AG09309 (cell line): Measurements from ENCODE around the gene PCDHGC5.
A peak's percentile ranks its signal among the peaks of the same experiment; 100 is the strongest.

ENCODE experiments used
- DNase-seq: peaks from one replicate; pipeline ENCODE4 v3.0.0-alpha.2; 2010; ENCODE audit warnings: low read depth
- H3K4me3 ChIP-seq: 2 replicates; pipeline ENCODE4 v1.5.1; 2011; ENCODE audit warnings: mild to moderate bottlenecking, low read depth, low read length, moderate library complexity; ENCODE audit not compliant: control insufficient read depth
- TF ChIP-seq, protein P1 (sequence below): IDR thresholded peaks from 2 replicates; pipeline ENCODE4 v1.5.1; 2011; ENCODE audit warnings: mild to moderate bottlenecking, low read depth, low read length, inconsistent platforms; ENCODE audit not compliant: insufficient read depth, control insufficient read depth; ENCODE audit errors: missing control alignments

PCDHGC5 gene

DNA sequence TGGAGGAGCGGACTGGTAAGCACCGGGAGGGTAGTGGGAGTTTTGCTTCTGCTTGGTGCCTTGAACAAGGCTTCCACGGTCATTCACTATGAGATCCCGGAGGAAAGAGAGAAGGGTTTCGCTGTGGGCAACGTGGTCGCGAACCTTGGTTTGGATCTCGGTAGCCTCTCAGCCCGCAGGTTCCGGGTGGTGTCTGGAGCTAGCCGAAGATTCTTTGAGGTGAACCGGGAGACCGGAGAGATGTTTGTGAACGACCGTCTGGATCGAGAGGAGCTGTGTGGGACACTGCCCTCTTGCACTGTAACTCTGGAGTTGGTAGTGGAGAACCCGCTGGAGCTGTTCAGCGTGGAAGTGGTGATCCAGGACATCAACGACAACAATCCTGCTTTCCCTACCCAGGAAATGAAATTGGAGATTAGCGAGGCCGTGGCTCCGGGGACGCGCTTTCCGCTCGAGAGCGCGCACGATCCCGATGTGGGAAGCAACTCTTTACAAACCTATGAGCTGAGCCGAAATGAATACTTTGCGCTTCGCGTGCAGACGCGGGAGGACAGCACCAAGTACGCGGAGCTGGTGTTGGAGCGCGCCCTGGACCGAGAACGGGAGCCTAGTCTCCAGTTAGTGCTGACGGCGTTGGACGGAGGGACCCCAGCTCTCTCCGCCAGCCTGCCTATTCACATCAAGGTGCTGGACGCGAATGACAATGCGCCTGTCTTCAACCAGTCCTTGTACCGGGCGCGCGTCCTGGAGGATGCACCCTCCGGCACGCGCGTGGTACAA lies 12.6 kb upstream of the PCDHGC5 start:
- TF ChIP-seq, protein P1, sequence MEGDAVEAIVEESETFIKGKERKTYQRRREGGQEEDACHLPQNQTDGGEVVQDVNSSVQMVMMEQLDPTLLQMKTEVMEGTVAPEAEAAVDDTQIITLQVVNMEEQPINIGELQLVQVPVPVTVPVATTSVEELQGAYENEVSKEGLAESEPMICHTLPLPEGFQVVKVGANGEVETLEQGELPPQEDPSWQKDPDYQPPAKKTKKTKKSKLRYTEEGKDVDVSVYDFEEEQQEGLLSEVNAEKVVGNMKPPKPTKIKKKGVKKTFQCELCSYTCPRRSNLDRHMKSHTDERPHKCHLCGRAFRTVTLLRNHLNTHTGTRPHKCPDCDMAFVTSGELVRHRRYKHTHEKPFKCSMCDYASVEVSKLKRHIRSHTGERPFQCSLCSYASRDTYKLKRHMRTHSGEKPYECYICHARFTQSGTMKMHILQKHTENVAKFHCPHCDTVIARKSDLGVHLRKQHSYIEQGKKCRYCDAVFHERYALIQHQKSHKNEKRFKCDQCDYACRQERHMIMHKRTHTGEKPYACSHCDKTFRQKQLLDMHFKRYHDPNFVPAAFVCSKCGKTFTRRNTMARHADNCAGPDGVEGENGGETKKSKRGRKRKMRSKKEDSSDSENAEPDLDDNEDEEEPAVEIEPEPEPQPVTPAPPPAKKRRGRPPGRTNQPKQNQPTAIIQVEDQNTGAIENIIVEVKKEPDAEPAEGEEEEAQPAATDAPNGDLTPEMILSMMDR: no peak
- peak overlapping the region; percentile 51 for H3K4me3 ChIP-seq
- peak; percentile 46 for DNase-seq

DNA sequence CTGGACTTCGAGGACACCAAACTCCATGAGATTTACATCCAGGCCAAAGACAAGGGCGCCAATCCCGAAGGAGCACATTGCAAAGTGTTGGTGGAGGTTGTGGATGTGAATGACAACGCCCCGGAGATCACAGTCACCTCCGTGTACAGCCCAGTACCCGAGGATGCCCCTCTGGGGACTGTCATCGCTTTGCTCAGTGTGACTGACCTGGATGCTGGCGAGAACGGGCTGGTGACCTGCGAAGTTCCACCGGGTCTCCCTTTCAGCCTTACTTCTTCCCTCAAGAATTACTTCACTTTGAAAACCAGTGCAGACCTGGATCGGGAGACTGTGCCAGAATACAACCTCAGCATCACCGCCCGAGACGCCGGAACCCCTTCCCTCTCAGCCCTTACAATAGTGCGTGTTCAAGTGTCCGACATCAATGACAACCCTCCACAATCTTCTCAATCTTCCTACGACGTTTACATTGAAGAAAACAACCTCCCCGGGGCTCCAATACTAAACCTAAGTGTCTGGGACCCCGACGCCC lies 11.8 kb upstream of the PCDHGC5 start:
- peak overlapping the region; percentile 51 for H3K4me3 ChIP-seq
- TF ChIP-seq, protein P1: no peak
- DNase-seq: no peak

DNA sequence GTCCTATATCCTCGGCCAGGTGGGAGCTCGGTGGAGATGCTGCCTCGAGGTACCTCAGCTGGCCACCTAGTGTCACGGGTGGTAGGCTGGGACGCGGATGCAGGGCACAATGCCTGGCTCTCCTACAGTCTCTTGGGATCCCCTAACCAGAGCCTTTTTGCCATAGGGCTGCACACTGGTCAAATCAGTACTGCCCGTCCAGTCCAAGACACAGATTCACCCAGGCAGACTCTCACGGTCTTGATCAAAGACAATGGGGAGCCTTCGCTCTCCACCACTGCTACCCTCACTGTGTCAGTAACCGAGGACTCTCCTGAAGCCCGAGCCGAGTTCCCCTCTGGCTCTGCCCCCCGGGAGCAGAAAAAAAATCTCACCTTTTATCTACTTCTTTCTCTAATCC lies 11.1 kb upstream of the PCDHGC5 start:
- DNase-seq: no peak
- TF ChIP-seq, protein P1: no peak
- peak overlapping the region; percentile 51 for H3K4me3 ChIP-seq

DNA sequence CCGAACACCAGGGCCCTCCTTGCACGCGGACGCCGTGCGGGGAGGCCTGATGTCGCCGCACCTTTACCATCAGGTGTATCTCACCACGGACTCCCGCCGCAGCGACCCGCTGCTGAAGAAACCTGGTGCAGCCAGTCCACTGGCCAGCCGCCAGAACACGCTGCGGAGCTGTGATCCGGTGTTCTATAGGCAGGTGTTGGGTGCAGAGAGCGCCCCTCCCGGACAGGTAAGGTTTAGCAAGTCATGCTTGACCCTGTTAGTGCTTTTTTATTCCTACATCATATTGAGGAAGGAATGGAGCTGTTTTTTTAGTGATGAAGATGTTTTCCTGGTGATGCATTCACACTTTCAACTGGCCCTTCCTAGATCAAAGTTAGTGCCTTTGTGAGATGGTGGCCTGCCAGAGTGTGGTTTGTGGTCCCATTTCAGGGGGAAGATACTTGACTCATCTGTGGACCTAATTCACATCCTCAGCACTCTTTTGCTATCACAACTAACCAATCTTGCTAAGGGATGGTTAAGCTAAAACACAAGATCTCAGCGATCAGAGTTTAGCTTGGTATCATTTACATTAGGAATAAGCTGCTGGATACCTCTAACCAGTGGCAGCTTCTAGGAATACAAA lies 10.4 kb upstream of the PCDHGC5 start:
- TF ChIP-seq, protein P1: peak; percentile 46
- no peak for DNase-seq
- peak overlapping the region; percentile 51 for H3K4me3 ChIP-seq

DNA sequence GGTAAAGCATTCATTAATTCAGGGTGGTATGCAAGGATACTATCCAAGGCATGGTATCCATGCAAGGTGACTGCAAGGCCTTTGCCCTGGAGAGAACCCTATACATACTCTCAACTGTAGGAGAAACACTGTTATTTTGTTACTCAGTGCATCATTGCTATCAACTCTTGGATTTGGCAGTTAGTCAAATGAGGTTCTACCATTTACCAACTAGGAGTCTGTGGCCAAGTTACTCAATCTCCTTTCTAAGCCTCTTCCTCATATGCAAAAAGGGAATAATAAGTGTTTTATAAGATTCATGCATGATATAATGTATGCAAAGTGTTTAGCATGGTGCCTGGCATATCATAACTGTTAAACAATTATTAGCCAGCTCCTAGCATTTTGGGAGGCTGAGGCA lies 9.1 kb upstream of the PCDHGC5 start:
- no peak for DNase-seq
- no peak overlapping the region; the same call in 1 of the 2 replicates for H3K4me3 ChIP-seq
- TF ChIP-seq, protein P1: no peak

DNA sequence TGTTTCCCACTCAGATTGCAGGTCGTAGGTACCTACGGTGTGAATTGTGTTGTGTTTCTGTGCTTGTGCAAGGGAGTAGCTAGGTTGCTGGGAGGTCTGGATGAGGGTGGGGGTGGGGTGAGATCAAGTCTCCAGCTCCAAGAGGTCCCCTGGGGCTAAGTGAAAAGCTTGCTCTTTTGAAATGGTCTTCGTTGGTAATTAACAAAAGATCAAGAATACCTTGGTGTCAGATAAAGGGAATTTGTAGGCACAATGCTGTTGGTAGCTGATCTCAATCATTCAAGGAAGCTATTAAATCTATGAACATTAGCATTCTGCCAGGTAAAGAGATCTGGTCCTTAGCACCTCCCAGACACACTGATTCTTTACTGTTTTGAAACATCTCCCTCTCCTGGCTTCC lies 5.0 kb upstream of the PCDHGC5 start:
- TF ChIP-seq, protein P1: no peak
- no peak overlapping the region for H3K4me3 ChIP-seq

DNA sequence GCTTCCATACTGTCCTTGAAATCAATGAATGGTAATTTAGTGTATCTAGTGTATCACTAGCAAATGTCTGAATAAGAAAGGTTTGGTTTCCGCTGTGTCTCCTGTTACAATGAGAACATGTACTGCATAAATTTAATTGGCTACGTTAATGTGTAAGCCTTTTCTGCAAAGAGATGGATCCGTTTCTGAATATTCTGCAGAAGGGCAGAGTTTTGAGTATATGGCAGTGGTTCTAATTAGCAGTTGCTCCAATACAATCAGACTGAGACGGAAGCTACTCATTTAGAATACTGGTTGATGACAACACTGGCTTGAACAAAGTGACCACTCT lies 4.6 kb upstream of the PCDHGC5 start:
- no peak overlapping the region for H3K4me3 ChIP-seq
- DNase-seq: no peak
- TF ChIP-seq, protein P1: no peak

More for the DNA sequence above, 5.0 kb upstream of the PCDHGC5 start:
- no peak for DNase-seq
